SK-N-SH (cell line): ENCODE measurements around the gene RHBDL1. TPM values are rescaled to one million over a fixed set of nuclear protein-coding genes. Genes with fewer than 3 reads are reported as not detected.
A peak's percentile ranks its signal among the peaks of the same experiment; 100 is the strongest.

Source experiments
- CTCF ChIA-PET: fragments of 300-600, 350-600 bp; formaldehyde crosslinking; extraction: SDS; loops from one replicate; lab custom pipeline; 2021; lab: Yijun Ruan, JAX
- POLR2A ChIA-PET: fragments of 350-600 bp; sonication (Branson Sonifier 250); formaldehyde crosslinking; extraction: SDS; loops from one replicate; lab custom pipeline; 2020; ENCODE audit warnings: antibody characterized with exemption, inconsistent platforms; lab: Yijun Ruan, JAX
- DNase-seq: peaks from one replicate; pipeline ENCODE4 v3.0.0; 2012
- H2AFZ ChIP-seq: fragments of 200-600 bp; sonication (generic); 2 replicates; pipeline ENCODE4 v1.8.1; 2016; ENCODE audit warnings: antibody characterized with exemption, mild to moderate bottlenecking, low read depth
- H3F3A ChIP-seq: fragments of 200-600 bp; sonication (generic); replicated peaks from 2 replicates; pipeline ENCODE3; 2016; ENCODE audit warnings: antibody characterized with exemption, mild to moderate bottlenecking; ENCODE audit not compliant: insufficient read depth
- H3K27ac ChIP-seq, 2 experiments: fragments of 200-500 bp in 1 of 2; fragments of 200-600 bp in 1 of 2; sonication (Bioruptor generic) in 1 of 2; sonication (generic), shearing (Covaris generic) in 1 of 2; 2 replicates each; pipeline versions ENCODE4 v1.5.1 to v1.6.1; 2014 to 2016; ENCODE audit warnings: low read depth in 2 of 2, inconsistent platforms in 1 of 2, low read length in 1 of 2, mild to moderate bottlenecking in 1 of 2, mixed read lengths in 1 of 2
- H3K27me3 ChIP-seq: fragments of 200-600 bp; sonication (generic), shearing (Covaris generic); 2 replicates; pipeline ENCODE4 v1.6.1; 2016; ENCODE audit warnings: mixed run types; ENCODE audit not compliant: insufficient read depth
- H3K36me3 ChIP-seq, 2 experiments: fragments of 200-500 bp in 1 of 2; fragments of 200-600 bp in 1 of 2; sonication (Bioruptor generic) in 1 of 2; sonication (generic) in 1 of 2; replicated peaks in 1 of 2; 2 replicates each; pipeline versions ENCODE3 to v1.5.1; 2014 to 2016; ENCODE audit warnings: low read length in 1 of 2, mild to moderate bottlenecking in 1 of 2; ENCODE audit not compliant: insufficient read depth in 2 of 2, control insufficient read depth in 1 of 2
- H3K4me1 ChIP-seq, 2 experiments: fragments of 200-500 bp in 1 of 2; fragments of 200-600 bp in 1 of 2; sonication (Bioruptor generic) in 1 of 2; sonication (generic), shearing (Covaris generic) in 1 of 2; 2 replicates each; pipeline versions ENCODE4 v1.5.1 to v1.6.1; 2014 to 2016; ENCODE audit warnings: low read depth in 1 of 2, low read length in 1 of 2, mixed run types in 1 of 2; ENCODE audit not compliant: insufficient read depth in 2 of 2, control insufficient read depth in 1 of 2
- H3K4me2 ChIP-seq: fragments of 200-600 bp; sonication (generic), shearing (Covaris generic); 2 replicates; pipeline ENCODE4 v1.6.1; 2017; ENCODE audit warnings: mixed run types
- H3K4me3 ChIP-seq, 2 experiments: fragments of 200-500 bp in 1 of 2; fragments of 200-600 bp in 1 of 2; sonication (Bioruptor generic) in 1 of 2; sonication (generic), shearing (Covaris generic) in 1 of 2; 2 replicates each; pipeline versions ENCODE4 v1.5.1 to v1.8.1; 2014 to 2016; ENCODE audit warnings: low read depth in 2 of 2, inconsistent platforms in 1 of 2, low read length in 1 of 2, mild to moderate bottlenecking in 1 of 2, mixed read lengths in 1 of 2, moderate library complexity in 1 of 2
- H3K79me2 ChIP-seq: fragments of 200-600 bp; sonication (generic); 2 replicates; pipeline ENCODE4 v1.8.1; 2017; ENCODE audit warnings: mild to moderate bottlenecking; ENCODE audit not compliant: insufficient read depth
- H3K9ac ChIP-seq: fragments of 200-600 bp; sonication (generic); 2 replicates; pipeline ENCODE4 v1.6.1; 2017; ENCODE audit warnings: mixed run types
- H3K9me2 ChIP-seq: fragments of 200-600 bp; sonication (generic); 2 replicates; pipeline ENCODE4 v1.6.1; 2017; ENCODE audit warnings: mixed run types
- H3K9me3 ChIP-seq: fragments of 200-600 bp; sonication (generic); 2 replicates; pipeline ENCODE4 v1.6.1; 2017; ENCODE audit warnings: mixed run types, mild to moderate bottlenecking, moderate library complexity
- H4K20me1 ChIP-seq: fragments of 200-600 bp; sonication (generic); 2 replicates; pipeline ENCODE4 v1.6.1; 2017; ENCODE audit warnings: mild to moderate bottlenecking, mixed run types; ENCODE audit not compliant: insufficient read depth
- CTCF ChIP-seq: fragments of 200-600 bp; sonication (generic); IDR thresholded peaks from 2 replicates; pipeline ENCODE4 v1.6.1; 2017; ENCODE audit warnings: antibody characterized with exemption, mild to moderate bottlenecking, moderate library complexity
- ELF1 ChIP-seq: IDR thresholded peaks from 2 replicates; pipeline ENCODE4 v1.4.0; 2012
- EZH2phosphoT487 ChIP-seq: fragments of 200-600 bp; sonication (generic); IDR thresholded peaks from 2 replicates; pipeline ENCODE4 v1.6.1; 2017; ENCODE audit warnings: low read depth, mixed run types, mild to moderate bottlenecking, antibody characterized with exemption, moderate library complexity, borderline replicate concordance
- FOXJ3 ChIP-seq: sonication (generic); formaldehyde crosslinking; IDR thresholded peaks from 2 replicates; pipeline ENCODE4 v1.5.1; 2020; ENCODE audit warnings: mild to moderate bottlenecking, missing genetic modification reagents
- GATA2 ChIP-seq: sonication (generic); formaldehyde crosslinking; IDR thresholded peaks from 2 replicates; pipeline ENCODE4 v1.5.0; 2020; ENCODE audit warnings: mild to moderate bottlenecking, missing genetic modification reagents
- JUND ChIP-seq: IDR thresholded peaks from 2 replicates; pipeline ENCODE4 v1.4.0; 2012
- MXI1 ChIP-seq: IDR thresholded peaks from 2 replicates; pipeline ENCODE4 v1.6.1; 2012; ENCODE audit warnings: mild to moderate bottlenecking, low read depth, low read length, improper control_type of control experiment
- NFIC ChIP-seq: IDR thresholded peaks from 2 replicates; pipeline ENCODE4 v1.4.0; 2012; ENCODE audit warnings: borderline replicate concordance
- NRF1 ChIP-seq: IDR thresholded peaks from 2 replicates; pipeline ENCODE4 v1.6.1; 2012; ENCODE audit warnings: low read depth, mild to moderate bottlenecking, low read length
- PBX3 ChIP-seq: IDR thresholded peaks from 2 replicates; pipeline ENCODE4; 2012
- POLR2AphosphoS5 ChIP-seq: IDR thresholded peaks from 2 replicates; pipeline ENCODE4 v1.6.1; 2012; ENCODE audit warnings: low read depth, low read length
- RAD21 ChIP-seq: IDR thresholded peaks from 2 replicates; pipeline ENCODE4 v1.6.1; 2012; ENCODE audit warnings: mild to moderate bottlenecking, low read length
- RCOR1 ChIP-seq: fragments of 150-350 bp; IDR thresholded peaks from 2 replicates; pipeline ENCODE4 v1.6.1; 2017; ENCODE audit warnings: antibody characterized with exemption, low read length
- TAF1 ChIP-seq: IDR thresholded peaks from 2 replicates; pipeline ENCODE4 v1.6.1; 2012; ENCODE audit warnings: low read depth, mild to moderate bottlenecking, low read length, moderate library complexity, borderline replicate concordance
- TCF12 ChIP-seq: IDR thresholded peaks from 2 replicates; pipeline ENCODE4 v1.4.0; 2012
- TEAD4 ChIP-seq: IDR thresholded peaks from 2 replicates; pipeline ENCODE4 v1.4.0; 2012; ENCODE audit warnings: mild to moderate bottlenecking, borderline replicate concordance; ENCODE audit not compliant: insufficient read depth
- USF2 ChIP-seq: fragments of 150-350 bp; IDR thresholded peaks from 2 replicates; pipeline ENCODE4 v1.6.1; 2017; ENCODE audit warnings: antibody characterized with exemption, low read length, low read depth, borderline replicate concordance
- whole genome bisulfite sequencing: methylation state at CpG from one replicate; pipeline ENCODE4 v1.1.6; 2017; ENCODE audit warnings: low lambda C conversion rate; 5-methylcytosine and 5-hydroxymethylcytosine counted together
- polyA plus RNA-seq, 3 experiments: library from polyadenylated mRNA; depleted of rRNA; stranded (reverse); fragments of >200 nt; gene quantifications; 2 replicates each; pipeline ENCODE4 v1.2.3, GENCODE V29; 2012
- TF ChIP-seq, protein P1 (sequence below): IDR thresholded peaks from 2 replicates; pipeline ENCODE4 v1.4.0; 2012; ENCODE audit warnings: low read depth, borderline replicate concordance
- TF ChIP-seq, protein P2 (sequence below): IDR thresholded peaks from 2 replicates; pipeline ENCODE4 v1.4.0; 2012; ENCODE audit warnings: low read depth, borderline replicate concordance

RHBDL1 gene
- polyA plus RNA-seq, 1 of the 3 experiments (the other 2 are of a cell fraction), result 4.1 TPM

DNA sequence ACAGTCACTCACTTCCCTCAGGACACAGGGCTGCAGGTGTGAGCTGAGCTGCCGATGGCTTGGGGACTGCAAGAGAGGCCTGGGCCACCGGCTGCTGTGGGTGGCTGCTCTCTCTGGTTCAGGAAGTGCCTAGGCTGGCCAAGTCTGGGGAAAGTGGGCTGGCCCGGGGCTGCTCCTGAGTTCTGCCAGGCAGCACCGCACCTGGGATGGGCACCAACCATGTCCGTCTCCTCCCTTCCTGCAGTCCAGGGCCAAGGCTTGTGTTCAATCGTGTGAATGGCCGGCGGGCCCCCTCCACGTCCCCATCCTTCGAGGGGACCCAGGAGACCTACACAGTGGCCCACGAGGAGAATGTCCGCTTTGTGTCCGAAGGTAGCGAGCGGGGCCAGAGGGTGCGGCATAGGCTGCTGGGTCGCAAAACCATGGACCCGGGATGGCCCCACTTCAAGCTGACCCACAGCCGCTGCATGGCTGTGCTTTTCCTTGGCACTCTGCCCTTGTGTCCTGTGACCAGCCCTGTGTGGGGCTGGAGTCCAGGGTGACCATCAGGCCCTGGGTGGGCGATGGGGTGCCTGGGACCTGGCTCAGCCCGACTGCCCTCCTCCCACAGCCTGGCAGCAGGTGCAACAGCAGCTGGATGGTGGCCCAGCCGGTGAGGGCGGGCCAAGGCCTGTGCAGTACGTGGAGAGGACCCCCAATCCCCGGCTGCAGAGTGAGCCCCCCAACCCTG, 28.1 kb upstream of the RHBDL1 start:
- H3K9ac ChIP-seq, result no peak overlapping the region
- peaks cover 10 to 38% of the 10 kb centered on the region in 2 experiments; a peak in 2 of 4 replicates for H3K4me1 ChIP-seq
- CTCF ChIA-PET, result interaction anchor here (0.6 to 7.8 kb wide), 14 partner anchors 9 to 1697 kb away, joined by 3 to 92 read pairs (median 7); partner anchors contain the start of genes METTL26, RHBDL1, RHOT2 and STUB1
- no peaks in the 10 kb centered on the region for H4K20me1 ChIP-seq
- H3K79me2 ChIP-seq, result peaks cover 30% of the 10 kb centered on the region; the same call in 1 of the 2 replicates
- WGBS, result 100% methylated on average over 3 of the region's 25 CpGs
- peaks cover 5% of the 10 kb centered on the region for H3F3A ChIP-seq
- H3K4me3 ChIP-seq, result no peak overlapping the region
- H3K4me2 ChIP-seq, result peak overlapping the region; percentile 91
- peak overlapping the region in 1 of 2 experiments; percentile 80; a peak in 1 of 4 replicates for H3K27ac ChIP-seq
- H3K36me3 ChIP-seq, result peaks cover 0 to under 1% of the 10 kb centered on the region in 2 experiments
- no peak for DNase-seq
- TF ChIP-seq PBX3 (no peak), NRF1 (no peak), RAD21 (no peak), POLR2AphosphoS5 (no peak), JUND (no peak), NFIC (no peak), GATA2 (CRISPR knock-in tag) (no peak), CTCF (no peak), TAF1 (no peak), ELF1 (no peak), TEAD4 (no peak), USF2 (no peak), TCF12 (no peak), FOXJ3 (CRISPR knock-in tag) (no peak), RCOR1 (no peak), MXI1 (no peak), EZH2phosphoT487 (no peak)
- TF ChIP-seq, protein P1, sequence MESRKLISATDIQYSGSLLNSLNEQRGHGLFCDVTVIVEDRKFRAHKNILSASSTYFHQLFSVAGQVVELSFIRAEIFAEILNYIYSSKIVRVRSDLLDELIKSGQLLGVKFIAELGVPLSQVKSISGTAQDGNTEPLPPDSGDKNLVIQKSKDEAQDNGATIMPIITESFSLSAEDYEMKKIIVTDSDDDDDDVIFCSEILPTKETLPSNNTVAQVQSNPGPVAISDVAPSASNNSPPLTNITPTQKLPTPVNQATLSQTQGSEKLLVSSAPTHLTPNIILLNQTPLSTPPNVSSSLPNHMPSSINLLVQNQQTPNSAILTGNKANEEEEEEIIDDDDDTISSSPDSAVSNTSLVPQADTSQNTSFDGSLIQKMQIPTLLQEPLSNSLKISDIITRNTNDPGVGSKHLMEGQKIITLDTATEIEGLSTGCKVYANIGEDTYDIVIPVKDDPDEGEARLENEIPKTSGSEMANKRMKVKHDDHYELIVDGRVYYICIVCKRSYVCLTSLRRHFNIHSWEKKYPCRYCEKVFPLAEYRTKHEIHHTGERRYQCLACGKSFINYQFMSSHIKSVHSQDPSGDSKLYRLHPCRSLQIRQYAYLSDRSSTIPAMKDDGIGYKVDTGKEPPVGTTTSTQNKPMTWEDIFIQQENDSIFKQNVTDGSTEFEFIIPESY, result no peak
- TF ChIP-seq, protein P2, sequence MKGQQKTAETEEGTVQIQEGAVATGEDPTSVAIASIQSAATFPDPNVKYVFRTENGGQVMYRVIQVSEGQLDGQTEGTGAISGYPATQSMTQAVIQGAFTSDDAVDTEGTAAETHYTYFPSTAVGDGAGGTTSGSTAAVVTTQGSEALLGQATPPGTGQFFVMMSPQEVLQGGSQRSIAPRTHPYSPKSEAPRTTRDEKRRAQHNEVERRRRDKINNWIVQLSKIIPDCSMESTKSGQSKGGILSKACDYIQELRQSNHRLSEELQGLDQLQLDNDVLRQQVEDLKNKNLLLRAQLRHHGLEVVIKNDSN, result no peak
- no peak overlapping the region for H2AFZ ChIP-seq
- POLR2A ChIA-PET, result interaction anchor here (0.6 to 1.6 kb wide), 2 partner anchors 15 to 77 kb away, joined by 3 to 5 read pairs; no protein-coding TSS in a partner anchor
- H3K9me2 ChIP-seq, result no peaks in the 10 kb centered on the region
- no peaks in the 10 kb centered on the region for H3K9me3 ChIP-seq
- H3K27me3 ChIP-seq, result no peaks in the 10 kb centered on the region
